HEK293 (cell line): Measurements from ENCODE around the gene MRGPRX2.

Experiments
- ZNF146 ChIP-seq: fragments of 450-650 bp; formaldehyde crosslinking; IDR thresholded peaks from 2 replicates; pipeline ENCODE4 v1.5.1; 2016; ENCODE audit warnings: missing biosample characterization, missing genetic modification characterization
- ZNF148 ChIP-seq: fragments of 450-650 bp; formaldehyde crosslinking; IDR thresholded peaks from 2 replicates; pipeline ENCODE4 v1.5.0; 2017; ENCODE audit warnings: missing biosample characterization, missing genetic modification characterization, borderline replicate concordance
- ZNF23 ChIP-seq: fragments of 450-650 bp; formaldehyde crosslinking; IDR thresholded peaks from 2 replicates; pipeline ENCODE4 v1.5.1; 2016; ENCODE audit warnings: missing biosample characterization, missing genetic modification characterization, borderline replicate concordance
- ZNF274 ChIP-seq, 2 experiments: fragments of 200-500 bp in 1 of 2; fragments of 450-650 bp in 1 of 2; sonication (Bioruptor generic) in 1 of 2; formaldehyde crosslinking in 1 of 2; IDR thresholded peaks; 2 replicates each; pipeline versions ENCODE4 v1.5.1 to v1.6.1; 2014 to 2016; ENCODE audit warnings: borderline replicate concordance in 1 of 2, inconsistent platforms in 1 of 2, low read length in 1 of 2, missing biosample characterization in 1 of 2, missing genetic modification characterization in 1 of 2
- ZNF311 ChIP-seq: fragments of 450-650 bp; formaldehyde crosslinking; IDR thresholded peaks from 2 replicates; pipeline ENCODE4 v1.5.1; 2017; ENCODE audit warnings: missing biosample characterization, missing genetic modification characterization, borderline replicate concordance
- ZNF394 ChIP-seq: fragments of 450-650 bp; formaldehyde crosslinking; IDR thresholded peaks from 2 replicates; pipeline ENCODE4 v1.5.1; 2016; ENCODE audit warnings: missing biosample characterization, missing genetic modification characterization, mild to moderate bottlenecking, moderate library complexity, borderline replicate concordance
- ZNF48 ChIP-seq: fragments of 450-650 bp; formaldehyde crosslinking; IDR thresholded peaks from 2 replicates; pipeline ENCODE4 v1.5.1; 2016; ENCODE audit warnings: missing biosample characterization, missing genetic modification characterization
- ZNF560 ChIP-seq: fragments of 450-650 bp; formaldehyde crosslinking; IDR thresholded peaks from 2 replicates; pipeline ENCODE4 v1.5.1; 2017; ENCODE audit warnings: missing biosample characterization, missing genetic modification characterization, borderline replicate concordance
- ZNF670 ChIP-seq: fragments of 450-650 bp; formaldehyde crosslinking; IDR thresholded peaks from 2 replicates; pipeline ENCODE4 v1.5.1; 2016; ENCODE audit warnings: missing biosample characterization, missing genetic modification characterization, low read depth
- ZNF76 ChIP-seq: fragments of 450-650 bp; formaldehyde crosslinking; IDR thresholded peaks from 2 replicates; pipeline ENCODE4; 2016; ENCODE audit warnings: low read depth, missing biosample characterization, missing genetic modification characterization, borderline replicate concordance
- ZNF785 ChIP-seq: fragments of 450-650 bp; formaldehyde crosslinking; IDR thresholded peaks from 2 replicates; pipeline ENCODE4 v1.5.1; 2016; ENCODE audit warnings: missing biosample characterization, missing genetic modification characterization
- TF ChIP-seq, protein P1 (sequence below): fragments of 450-650 bp; formaldehyde crosslinking; IDR thresholded peaks from 2 replicates; pipeline ENCODE4 v1.5.1; 2016; ENCODE audit warnings: missing biosample characterization, missing genetic modification characterization
- TF ChIP-seq, protein P2 (sequence below): fragments of 450-650 bp; formaldehyde crosslinking; IDR thresholded peaks from 2 replicates; pipeline ENCODE4 v1.5.1; 2016; ENCODE audit warnings: missing biosample characterization, missing genetic modification characterization

DNA sequence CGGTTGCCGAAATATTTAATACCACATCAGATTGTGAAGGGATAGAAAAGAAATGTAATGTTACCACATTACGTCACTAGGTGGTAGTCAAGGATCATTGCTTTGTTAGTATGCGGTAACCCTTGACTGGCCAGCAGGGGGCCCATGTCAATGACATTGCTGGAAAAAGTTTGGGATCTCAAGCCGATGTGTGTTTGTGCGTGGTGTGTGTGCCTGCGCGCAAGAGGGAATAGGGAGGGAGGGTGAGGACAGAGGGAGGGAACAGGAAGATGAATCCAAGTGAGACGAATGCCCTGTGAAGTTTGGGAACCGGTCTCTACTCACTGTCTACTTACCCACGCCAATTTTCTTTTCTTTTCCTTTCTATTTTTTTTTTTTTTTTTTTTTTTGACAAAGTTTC is 10.7 kb upstream of the MRGPRX2 start:
- TF ChIP-seq, protein P1, sequence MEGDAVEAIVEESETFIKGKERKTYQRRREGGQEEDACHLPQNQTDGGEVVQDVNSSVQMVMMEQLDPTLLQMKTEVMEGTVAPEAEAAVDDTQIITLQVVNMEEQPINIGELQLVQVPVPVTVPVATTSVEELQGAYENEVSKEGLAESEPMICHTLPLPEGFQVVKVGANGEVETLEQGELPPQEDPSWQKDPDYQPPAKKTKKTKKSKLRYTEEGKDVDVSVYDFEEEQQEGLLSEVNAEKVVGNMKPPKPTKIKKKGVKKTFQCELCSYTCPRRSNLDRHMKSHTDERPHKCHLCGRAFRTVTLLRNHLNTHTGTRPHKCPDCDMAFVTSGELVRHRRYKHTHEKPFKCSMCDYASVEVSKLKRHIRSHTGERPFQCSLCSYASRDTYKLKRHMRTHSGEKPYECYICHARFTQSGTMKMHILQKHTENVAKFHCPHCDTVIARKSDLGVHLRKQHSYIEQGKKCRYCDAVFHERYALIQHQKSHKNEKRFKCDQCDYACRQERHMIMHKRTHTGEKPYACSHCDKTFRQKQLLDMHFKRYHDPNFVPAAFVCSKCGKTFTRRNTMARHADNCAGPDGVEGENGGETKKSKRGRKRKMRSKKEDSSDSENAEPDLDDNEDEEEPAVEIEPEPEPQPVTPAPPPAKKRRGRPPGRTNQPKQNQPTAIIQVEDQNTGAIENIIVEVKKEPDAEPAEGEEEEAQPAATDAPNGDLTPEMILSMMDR (tag by site-specific recombination): peak; percentile 96
- TF ChIP-seq ZNF48 (tag by site-specific recombination) (no peak), ZNF311 (no peak), ZNF23 (no peak), ZNF670 (tag by site-specific recombination) (no peak), ZNF560 (tag by site-specific recombination) (no peak), ZNF394 (tag by site-specific recombination) (no peak; the same call in 1 of the 2 replicates), ZNF146 (tag by site-specific recombination) (no peak), ZNF148 (no peak), ZNF76 (tag by site-specific recombination) (no peak), ZNF274 (IDR thresholded peaks at IDR 0.05; ENCODE audit: low read length) (no peak), ZNF274 (tag by site-specific recombination; IDR thresholded peaks at IDR 0.05; ENCODE audit: borderline replicate concordance) (no peak), ZNF785 (tag by site-specific recombination) (no peak)
- TF ChIP-seq, protein P2, sequence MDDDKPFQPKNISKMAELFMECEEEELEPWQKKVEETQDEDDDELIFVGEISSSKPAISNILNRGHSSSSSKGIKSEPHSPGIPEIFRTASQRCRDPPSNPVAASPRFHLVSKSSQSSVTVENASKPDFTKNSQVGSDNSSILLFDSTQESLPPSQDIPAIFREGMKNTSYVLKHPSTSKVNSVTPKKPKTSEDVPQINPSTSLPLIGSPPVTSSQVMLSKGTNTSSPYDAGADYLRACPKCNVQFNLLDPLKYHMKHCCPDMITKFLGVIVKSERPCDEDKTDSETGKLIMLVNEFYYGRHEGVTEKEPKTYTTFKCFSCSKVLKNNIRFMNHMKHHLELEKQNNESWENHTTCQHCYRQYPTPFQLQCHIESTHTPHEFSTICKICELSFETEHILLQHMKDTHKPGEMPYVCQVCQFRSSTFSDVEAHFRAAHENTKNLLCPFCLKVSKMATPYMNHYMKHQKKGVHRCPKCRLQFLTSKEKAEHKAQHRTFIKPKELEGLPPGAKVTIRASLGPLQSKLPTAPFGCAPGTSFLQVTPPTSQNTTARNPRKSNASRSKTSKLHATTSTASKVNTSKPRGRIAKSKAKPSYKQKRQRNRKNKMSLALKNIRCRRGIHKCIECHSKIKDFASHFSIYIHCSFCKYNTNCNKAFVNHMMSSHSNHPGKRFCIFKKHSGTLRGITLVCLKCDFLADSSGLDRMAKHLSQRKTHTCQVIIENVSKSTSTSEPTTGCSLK (tag by site-specific recombination): no peak
